ENCODE results near the gene NIPAL4. TPM values are rescaled to one million over a fixed set of nuclear protein-coding genes. Genes with fewer than 3 reads are reported as not detected.
A peak's percentile ranks its signal among the peaks of the same experiment; 100 is the strongest.

The NIPAL4 gene
- total RNA-seq, 1 donor from 2014 or later: not detected

DNA sequence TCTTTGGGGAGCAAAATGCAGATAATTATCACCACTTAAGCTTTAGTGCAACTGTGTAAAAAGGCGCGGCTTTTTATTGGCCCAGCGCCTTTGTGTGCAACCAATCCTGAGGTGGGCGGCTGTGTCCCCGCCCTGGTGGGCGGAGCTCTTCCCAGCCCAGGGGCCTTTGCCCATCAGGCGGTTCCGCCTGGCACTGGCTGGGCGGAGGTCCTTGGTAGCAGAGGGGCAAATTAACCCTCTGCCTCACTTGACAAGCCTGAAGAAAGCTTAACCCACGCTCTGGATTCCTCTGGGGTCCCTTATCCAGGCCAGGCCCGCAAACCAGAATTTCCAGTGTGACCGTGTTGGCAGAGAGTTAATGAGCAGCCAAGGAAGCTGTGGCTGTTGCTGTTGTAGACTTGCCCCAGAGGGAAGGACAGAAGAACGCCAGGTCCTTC is 12.8 kb upstream of the NIPAL4 start:
- no peak overlapping the region for H3K4me3 ChIP-seq
- no peaks in the 10 kb centered on the region for H3K4me1 ChIP-seq
- H3K9ac ChIP-seq: no peak overlapping the region
- H3K79me2 ChIP-seq (ENCODE audit: low read depth): no peaks in the 10 kb centered on the region
- DNase-seq (ENCODE audit: low spot score): no peak
- no peak overlapping the region for H3K4me2 ChIP-seq
- H3K9me3 ChIP-seq (ENCODE audit: low read depth): no peaks in the 10 kb centered on the region
- H3K27ac ChIP-seq: no peak overlapping the region
- H3K27me3 Mint-ChIP-seq (ENCODE audit: insufficient read depth, low read depth): peaks cover 2% of the 10 kb centered on the region
- no peaks in the 10 kb centered on the region for H3K36me3 Mint-ChIP-seq
- peak overlapping the region; percentile 46 for H3K27ac Mint-ChIP-seq
- H3K4me3 Mint-ChIP-seq: no peak overlapping the region
- no peak overlapping the region for H2AFZ ChIP-seq (replicated peaks)
- H3K9me3 Mint-ChIP-seq: no peaks in the 10 kb centered on the region
- H3K36me3 ChIP-seq: no peaks in the 10 kb centered on the region
- H3K4me1 Mint-ChIP-seq: peaks cover 15% of the 10 kb centered on the region
- no peaks in the 10 kb centered on the region for H3K27me3 ChIP-seq
- TF ChIP-seq EZH2phosphoT487 (IDR thresholded peaks at IDR 0.05): no peak
- TF ChIP-seq EZH2 (IDR thresholded peaks at IDR 0.05): no peak
- TF ChIP-seq, protein P1, sequence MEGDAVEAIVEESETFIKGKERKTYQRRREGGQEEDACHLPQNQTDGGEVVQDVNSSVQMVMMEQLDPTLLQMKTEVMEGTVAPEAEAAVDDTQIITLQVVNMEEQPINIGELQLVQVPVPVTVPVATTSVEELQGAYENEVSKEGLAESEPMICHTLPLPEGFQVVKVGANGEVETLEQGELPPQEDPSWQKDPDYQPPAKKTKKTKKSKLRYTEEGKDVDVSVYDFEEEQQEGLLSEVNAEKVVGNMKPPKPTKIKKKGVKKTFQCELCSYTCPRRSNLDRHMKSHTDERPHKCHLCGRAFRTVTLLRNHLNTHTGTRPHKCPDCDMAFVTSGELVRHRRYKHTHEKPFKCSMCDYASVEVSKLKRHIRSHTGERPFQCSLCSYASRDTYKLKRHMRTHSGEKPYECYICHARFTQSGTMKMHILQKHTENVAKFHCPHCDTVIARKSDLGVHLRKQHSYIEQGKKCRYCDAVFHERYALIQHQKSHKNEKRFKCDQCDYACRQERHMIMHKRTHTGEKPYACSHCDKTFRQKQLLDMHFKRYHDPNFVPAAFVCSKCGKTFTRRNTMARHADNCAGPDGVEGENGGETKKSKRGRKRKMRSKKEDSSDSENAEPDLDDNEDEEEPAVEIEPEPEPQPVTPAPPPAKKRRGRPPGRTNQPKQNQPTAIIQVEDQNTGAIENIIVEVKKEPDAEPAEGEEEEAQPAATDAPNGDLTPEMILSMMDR (IDR thresholded peaks at IDR 0.05): no peak
- no peaks in the 10 kb centered on the region for H4K20me1 ChIP-seq (ENCODE audit: low read depth)
- no peaks in the 10 kb centered on the region for H3F3A ChIP-seq (ENCODE audit: low read depth)

DNA sequence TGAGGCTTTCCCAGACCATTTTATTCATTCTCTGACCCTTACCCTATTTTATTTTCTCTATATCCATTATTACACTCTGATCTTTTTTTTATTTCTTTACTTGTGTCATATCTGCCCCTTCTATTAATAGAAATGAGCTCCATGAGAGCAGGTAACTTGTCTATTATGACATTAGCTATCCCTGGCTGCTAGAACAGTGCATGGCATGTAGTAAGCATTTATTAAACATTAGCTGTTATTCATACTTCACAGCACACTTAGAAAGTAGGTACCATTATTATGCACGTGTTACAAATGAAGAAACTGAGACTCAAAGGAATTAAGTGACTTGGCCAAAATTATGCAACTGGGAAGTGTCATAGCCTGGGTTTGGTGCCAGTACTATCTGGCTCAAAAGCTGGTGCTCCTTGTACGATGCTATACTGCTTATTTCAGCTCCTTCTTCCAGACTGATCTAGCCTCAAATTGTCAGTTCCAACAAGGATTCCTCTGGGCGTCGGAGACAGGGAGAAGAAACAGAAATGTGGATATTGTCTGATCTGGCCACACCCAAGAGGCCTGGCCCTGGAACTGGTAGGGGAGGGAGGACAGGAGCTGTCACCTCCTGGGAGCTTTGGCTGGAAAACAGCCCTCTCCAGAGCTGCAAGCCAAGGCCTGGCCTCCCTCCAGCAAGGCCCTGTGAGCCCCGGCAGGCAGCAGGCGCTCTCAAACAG is 10.8 kb upstream of the NIPAL4 start:
- no peak overlapping the region for H3K4me3 ChIP-seq
- no peak for DNase-seq (ENCODE audit: low spot score)
- no peaks in the 10 kb centered on the region for H3K9me3 Mint-ChIP-seq

DNA sequence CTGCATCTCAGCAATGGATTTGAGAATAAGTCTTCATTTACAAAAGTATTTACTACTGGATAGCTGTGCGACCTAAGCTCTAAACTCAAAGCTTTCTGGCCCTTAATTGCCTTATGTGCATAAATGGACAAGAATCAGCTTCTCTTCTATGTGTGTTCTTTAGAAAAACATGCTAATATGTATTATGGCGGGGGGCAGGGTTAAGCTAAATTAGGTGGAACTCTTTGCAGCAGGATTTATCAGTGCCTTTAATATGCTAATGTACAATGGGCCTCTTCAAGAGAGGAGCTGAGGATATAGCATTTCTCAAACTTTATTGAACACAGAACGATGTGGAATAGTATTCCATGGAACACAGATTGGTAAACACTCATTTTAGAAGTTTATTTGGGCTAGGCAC is 10.0 kb upstream of the NIPAL4 start:
- no peaks in the 10 kb centered on the region for H3K4me1 Mint-ChIP-seq
- Histone ChIP-seq H3K4me1 (no peaks in the 10 kb centered on the region), H3K9ac (no peak overlapping the region), H3K27me3 (no peaks in the 10 kb centered on the region), H3K36me3 (no peaks in the 10 kb centered on the region), H3K4me2 (no peak overlapping the region), H4K20me1 (ENCODE audit: low read depth) (no peaks in the 10 kb centered on the region), H3F3A (ENCODE audit: low read depth) (no peaks in the 10 kb centered on the region), H3K27ac (no peak overlapping the region), H3K9me3 (ENCODE audit: low read depth) (no peaks in the 10 kb centered on the region), H3K4me3 (no peak overlapping the region), H2AFZ (replicated peaks) (no peak overlapping the region), H3K79me2 (ENCODE audit: low read depth) (no peaks in the 10 kb centered on the region)
- no peaks in the 10 kb centered on the region for H3K36me3 Mint-ChIP-seq
- TF ChIP-seq, protein P1 (IDR thresholded peaks at IDR 0.05): no peak
- TF ChIP-seq EZH2 (IDR thresholded peaks at IDR 0.05) (no peak), EZH2phosphoT487 (IDR thresholded peaks at IDR 0.05) (no peak)
- H3K4me3 Mint-ChIP-seq: no peak overlapping the region
- no peaks in the 10 kb centered on the region for H3K9me3 Mint-ChIP-seq
- H3K27ac Mint-ChIP-seq: no peak overlapping the region
- H3K27me3 Mint-ChIP-seq (ENCODE audit: insufficient read depth, low read depth): peaks cover 2% of the 10 kb centered on the region
- no peak for DNase-seq (ENCODE audit: low spot score)

More for the DNA sequence above, 10.8 kb upstream of the NIPAL4 start:
- H3K36me3 ChIP-seq: no peaks in the 10 kb centered on the region
- no peaks in the 10 kb centered on the region for H4K20me1 ChIP-seq (ENCODE audit: low read depth)
- H3K27me3 ChIP-seq: no peaks in the 10 kb centered on the region
- H3K4me1 ChIP-seq: no peaks in the 10 kb centered on the region
- Mint-ChIP-seq H3K27ac (no peak overlapping the region), H3K36me3 (no peaks in the 10 kb centered on the region), H3K4me1 (no peaks in the 10 kb centered on the region), H3K4me3 (no peak overlapping the region), H3K27me3 (ENCODE audit: insufficient read depth, low read depth) (peaks cover 2% of the 10 kb centered on the region)
- no peak overlapping the region for H3K9ac ChIP-seq
- H3K79me2 ChIP-seq (ENCODE audit: low read depth): no peaks in the 10 kb centered on the region
- no peaks in the 10 kb centered on the region for H3F3A ChIP-seq (ENCODE audit: low read depth)
- H3K9me3 ChIP-seq (ENCODE audit: low read depth): no peaks in the 10 kb centered on the region
- H2AFZ ChIP-seq (replicated peaks): no peak overlapping the region
- no peak overlapping the region for H3K27ac ChIP-seq
- no peak for TF ChIP-seq EZH2 (IDR thresholded peaks at IDR 0.05)
- TF ChIP-seq EZH2phosphoT487 (IDR thresholded peaks at IDR 0.05): no peak
- TF ChIP-seq, protein P1 (IDR thresholded peaks at IDR 0.05): no peak
- no peak overlapping the region for H3K4me2 ChIP-seq

Data from neural progenitor cell (in vitro differentiated cells).